HS-27A (cell line): ENCODE data around the gene FRMD1.
"Not testable (repeated sequence)": the region's sequence is repeated elsewhere in the genome, so short reads cannot be mapped to it uniquely, and the experiment has no call there.

Source experiments
- DNase-seq: peaks from one replicate; pipeline ENCODE4 v3.0.0-alpha.2; 2012; ENCODE audit warnings: low read depth, missing footprints

The FRMD1 gene

DNA sequence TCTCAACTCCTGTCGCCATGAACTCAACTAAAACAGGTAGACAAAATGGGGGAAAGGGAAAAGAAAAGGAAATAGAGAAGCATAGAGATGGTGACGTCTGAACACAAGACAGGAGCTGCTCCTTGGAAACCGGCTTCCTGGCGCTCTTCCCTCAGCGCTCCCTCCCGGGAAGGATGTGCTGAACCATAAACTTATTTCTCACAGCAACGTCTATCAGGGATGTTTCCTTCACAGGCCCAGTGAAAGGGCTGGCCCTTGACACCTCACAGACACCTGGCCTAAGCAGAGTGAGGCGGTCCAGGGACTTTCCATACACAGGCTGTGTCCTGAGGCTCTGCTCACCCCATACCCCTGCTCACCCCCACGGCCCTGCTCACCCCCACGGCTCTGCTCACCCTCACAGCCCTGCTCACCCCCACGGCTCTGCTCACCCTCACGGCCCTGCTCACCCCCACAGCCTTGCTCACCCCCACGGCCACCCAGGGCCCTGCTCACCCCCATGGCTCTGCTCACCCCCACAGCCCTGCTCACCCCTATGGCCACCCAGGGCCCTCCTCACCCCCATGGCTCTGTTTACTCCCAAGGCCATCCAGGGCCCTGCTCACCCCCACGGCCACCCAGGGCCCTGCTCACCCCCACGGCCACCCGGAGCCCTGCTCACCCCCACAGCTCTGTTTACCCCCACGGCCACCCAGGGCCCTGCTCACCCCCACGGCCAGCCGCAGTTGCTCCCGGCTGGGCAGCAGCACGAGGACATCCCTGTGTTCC is 653 bp downstream of the FRMD1 start:
- no peak for DNase-seq

DNA sequence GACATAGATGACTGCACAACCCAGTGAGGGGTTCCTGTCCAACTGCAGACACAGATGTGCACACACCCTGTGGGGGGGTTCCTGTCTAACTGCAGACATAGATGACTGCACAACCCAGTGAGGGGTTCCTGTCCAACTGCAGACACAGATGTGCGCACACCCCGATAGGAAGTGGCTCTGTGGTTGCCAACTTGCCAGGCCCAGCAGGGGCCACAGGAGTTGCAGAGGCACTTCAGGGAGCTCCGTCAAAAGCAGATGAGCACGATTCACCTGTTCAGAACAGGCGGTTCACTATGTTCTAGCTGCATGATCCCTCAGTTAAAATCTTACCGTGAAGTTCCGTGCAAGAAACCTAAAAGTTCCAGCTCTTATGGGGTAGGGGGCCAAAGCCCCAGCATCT is 1.6 kb downstream of the FRMD1 start:
- not testable (repeated sequence) for DNase-seq

DNA sequence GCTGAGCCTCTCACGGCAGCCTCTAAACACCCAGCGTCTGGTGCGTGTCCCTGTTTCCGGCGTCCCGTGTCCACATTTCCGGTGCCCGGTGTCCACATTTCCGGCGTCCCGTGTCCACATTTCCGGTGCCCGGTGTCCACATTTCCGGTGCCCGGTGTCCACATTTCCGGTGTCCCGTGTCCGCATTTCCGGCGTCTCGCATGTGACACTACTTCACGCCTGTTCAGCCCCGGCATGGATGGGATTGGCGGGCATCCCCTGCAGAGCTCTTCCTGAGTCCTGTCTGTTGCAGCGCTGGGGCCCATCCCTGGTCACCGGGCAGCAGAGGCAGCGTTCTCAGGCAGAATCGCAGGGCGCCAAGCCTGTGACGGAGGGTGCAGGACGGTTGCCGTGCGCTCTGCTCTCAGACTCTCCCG is 3.2 kb downstream of the FRMD1 start:
- DNase-seq, result no peak

DNA sequence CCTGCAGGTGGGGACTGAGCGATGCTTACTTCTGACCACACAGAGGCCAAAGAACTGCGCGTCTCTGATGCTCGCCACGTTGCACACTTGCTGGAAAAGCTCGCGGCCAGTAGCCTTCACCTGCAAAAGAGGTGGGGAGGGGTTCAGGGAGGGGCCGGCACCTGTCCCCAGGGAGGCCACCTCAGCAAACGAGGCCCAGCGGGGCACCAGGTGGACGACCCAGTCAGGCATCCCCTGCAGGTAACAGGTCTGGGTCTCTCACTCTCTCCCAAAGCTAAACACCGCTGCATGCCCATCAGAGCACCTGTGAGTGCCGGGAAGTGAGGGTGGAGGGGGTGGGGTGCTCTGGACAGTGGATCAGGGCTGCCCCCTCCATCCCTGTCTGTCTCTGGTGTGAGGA is 3.8 kb downstream of the FRMD1 start:
- DNase-seq, result no peak

DNA sequence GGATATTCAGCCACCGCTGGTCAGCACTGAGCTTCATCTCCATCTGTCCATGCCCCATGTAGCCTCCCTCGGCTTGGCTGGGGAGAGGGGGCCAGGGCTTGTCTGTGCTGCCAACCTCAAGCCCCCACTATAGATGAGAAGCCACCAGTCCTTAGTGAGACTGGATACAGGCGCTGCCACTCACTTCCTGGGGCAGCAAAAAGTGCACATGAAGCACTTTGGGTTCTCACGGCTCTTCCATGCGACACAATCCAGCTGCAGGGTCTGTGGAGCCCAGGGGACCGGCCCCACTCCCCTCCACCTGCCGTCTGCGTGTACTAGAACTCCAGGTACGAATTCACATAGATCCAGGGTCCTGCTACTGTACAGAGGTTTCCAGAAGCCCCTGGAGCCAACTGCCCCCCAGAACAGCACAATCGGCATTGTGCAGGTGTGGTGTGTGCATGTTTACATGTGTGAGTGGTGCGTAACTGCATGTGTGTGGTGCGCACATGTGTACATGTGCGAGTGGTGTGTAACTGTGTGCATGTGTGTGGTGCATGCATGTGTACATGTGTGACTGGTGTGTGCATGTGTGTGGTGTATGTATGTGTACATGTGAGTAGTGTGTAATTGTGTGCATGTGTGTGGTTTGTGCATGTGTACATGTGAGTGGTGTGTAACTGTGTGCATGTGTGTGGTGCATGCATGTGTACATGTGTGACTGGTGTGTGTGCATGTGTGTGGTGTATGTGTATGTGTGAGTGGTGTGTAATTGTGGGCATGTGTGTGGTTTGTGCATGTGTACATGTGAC is 4.9 kb downstream of the FRMD1 start:
- no peak for DNase-seq

DNA sequence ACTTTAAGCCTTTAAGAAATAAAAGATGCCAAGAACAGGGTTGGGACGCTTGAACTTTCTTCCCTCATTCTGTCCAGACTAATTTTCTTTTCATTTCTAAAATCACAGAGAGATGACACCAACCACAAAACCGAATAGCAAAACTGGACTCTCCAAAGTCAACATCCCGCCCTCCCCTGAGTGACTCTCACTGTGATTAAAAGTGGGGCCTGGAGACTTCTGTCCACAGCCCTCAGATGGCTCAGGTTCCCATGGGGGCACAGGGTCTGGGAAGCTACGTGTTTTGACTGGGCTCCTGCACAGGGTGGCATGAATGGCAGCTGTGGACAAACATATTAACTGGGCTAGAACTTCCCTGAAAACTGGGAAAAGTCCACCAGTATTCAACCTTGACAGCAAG is 6.3 kb downstream of the FRMD1 start:
- DNase-seq, result no peak

DNA sequence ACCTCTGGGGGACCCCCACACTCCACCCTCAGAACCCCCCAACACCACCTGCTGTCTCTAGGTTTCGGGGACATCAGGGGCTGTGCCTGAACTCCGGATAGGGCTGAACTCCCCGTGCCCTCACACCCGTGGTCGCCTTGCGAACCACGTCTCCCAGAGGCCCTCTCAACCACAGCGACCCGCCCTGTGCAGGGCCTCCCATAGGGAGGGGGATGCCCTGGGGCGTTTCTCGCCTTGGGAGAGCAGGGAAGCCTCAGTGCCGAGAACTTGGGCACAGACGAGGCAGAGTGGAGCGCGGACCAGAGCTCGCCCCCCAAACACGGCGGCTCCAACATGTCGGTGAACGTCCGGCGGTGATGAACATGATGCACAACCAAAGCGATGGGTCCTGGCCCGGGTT is 6.8 kb downstream of the FRMD1 start:
- no peak for DNase-seq

DNA sequence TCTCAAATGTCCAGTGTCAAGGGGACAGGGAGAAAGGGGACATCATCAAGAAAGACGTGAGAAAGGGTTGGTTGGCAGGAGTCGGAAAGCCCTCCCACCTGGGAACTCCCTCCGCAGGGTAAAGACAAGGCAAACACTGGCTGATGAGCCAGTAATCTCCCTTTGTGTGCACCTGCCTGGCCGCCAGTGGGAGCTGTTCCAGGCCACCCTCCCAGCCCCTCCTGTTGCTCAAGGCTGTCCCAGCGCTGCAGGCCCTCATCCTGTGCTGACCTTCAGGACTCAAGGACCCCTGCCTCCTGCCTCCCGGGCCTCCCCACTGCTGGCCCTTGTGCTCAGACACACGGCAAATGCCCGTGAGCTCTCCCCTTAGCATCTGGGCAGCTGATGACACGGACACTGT is 7.4 kb downstream of the FRMD1 start:
- no peak for DNase-seq

DNA sequence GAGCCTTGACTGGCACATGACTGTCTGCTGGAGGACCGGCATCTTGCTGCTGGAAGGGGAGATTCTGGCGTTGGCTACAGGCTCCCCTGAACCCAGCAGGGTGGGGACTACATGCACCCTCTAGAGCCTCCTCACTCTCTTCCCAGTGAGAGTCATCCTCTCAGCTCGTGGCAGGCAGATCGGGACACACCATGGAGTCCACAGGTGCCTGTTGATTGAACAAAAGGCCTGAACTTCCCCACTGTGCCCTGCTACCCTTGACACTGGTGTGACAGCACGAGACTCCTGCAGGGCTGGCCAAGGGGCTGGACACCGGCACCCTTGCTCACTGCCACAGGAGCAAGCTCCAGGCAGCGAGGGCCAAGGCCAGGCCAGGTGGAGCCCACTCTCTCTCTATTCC is 8.2 kb downstream of the FRMD1 start:
- no peak for DNase-seq

DNA sequence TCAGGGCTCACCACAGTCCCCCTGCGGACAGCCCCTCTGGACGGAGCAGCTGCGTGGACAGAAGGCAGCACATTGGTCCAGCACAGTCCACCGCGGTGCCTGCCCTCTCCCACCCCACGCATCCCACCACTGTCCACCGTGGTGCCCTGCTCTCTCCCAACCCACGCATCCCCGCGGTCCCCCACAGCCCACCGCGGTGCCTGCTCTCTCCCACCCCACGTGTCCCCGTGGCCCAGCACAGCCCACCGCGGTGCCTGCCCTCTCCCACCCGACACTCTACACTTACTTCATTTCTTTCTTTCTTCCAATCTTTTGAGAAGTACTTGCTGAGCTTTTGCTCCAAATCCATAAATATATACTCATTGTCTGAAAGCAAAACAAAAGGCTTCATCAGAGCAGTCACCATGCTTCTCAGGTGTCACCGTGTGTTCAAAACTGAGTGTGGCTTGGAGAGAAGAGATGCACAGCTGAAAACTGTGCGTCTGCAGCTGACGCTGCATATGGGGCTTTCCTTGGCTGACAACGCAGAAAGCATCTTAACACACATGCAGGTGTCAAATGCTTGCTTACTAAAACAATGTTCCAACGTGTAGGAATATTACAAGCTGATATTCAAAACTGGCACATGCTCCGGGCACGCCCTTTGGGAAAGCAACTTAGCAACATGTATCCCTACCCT is 11.8 kb downstream of the FRMD1 start:
- no peak for DNase-seq

DNA sequence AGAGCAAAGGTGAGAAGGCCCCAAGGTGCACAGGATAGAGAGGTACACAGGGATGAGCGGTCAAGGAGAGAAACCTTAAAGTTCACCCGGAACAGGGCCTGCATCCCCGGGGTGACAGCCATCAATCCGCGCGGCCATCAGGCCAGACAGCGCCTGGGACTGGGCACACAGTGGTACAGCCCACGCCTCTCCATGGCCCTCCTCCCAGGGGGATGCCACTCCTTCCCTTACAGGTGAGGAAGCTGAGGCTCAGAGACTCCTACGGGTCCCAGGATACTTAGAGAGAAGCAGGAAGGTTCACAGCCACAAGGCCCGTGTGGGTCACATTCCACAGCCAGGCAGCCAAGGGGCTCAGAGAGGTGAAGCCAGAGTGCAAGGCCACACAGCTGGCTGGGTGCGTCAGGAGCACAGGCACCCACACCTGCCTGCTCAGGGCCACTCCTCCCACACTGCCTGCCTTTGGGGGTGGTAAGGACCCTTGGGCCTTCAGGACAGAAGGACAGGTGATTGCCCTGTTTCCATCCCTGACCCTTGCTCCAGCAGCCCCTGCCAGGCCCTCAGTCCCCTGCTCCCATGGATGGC is 14.7 kb downstream of the FRMD1 start:
- DNase-seq, result no peak

DNA sequence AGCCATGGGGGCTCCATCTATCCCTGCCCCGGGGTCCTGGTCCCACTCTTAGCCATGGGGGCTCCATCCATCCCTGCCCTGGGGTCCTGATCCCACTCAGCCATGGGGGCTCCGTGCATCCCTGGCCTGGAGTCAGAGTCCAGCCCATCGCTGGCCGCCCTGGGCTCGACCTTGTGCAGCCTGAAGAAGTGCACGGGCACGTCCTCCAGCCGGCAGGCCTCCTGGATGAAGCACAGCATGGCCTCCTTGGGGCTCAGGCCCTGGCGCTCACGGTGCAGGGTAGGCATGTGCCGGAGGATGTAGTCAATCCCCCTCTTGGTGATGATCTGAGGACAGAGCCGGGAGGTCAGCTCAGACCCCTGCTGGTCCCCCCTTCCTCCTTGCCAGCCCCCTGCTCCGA is 15.6 kb downstream of the FRMD1 start:
- no peak for DNase-seq

DNA sequence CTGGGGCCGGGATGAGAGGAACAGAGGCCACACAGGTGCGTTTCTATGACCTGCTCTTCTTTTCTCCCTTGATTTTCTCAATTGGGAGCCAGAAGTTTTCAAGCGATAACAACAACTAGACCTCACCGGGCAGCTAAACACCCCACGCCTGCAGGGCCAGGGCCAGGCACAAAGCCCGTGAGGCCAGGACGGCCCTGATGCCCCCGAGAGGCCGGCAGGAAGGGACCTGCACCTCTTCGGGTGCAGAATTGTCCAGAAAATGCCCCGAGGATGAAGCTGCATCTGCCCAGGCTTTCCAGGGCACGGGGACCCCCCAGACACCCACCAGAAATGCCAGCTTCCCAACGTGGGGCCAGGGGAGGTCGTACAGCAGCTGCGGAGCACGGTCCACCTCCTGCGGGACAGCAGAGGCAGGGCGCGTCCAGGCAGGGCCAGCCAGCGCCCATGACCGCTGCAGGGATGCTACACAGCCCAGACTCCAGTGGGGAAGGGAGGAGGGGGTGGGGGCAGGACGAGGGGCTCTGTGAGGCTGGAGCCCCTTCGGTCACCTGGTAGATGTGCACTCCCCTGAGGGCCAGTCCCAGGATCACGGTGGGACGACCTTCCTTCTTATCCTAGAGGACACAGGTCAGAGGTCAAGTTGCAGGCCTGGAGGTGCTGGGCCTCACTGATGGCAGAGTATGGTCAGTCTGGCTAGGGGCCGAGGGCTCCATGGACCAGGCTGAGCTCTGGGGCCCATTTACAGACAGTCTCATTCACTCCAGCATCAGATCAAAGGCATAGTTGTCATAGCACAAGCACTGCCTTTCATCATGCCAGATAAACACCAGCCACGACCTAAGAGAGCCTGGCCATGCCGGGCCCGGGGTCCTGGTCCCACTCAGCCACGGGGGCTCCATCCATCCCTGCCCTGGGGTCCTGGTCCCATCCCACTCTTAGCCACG is 16.4 kb downstream of the FRMD1 start:
- no peak for DNase-seq

DNA sequence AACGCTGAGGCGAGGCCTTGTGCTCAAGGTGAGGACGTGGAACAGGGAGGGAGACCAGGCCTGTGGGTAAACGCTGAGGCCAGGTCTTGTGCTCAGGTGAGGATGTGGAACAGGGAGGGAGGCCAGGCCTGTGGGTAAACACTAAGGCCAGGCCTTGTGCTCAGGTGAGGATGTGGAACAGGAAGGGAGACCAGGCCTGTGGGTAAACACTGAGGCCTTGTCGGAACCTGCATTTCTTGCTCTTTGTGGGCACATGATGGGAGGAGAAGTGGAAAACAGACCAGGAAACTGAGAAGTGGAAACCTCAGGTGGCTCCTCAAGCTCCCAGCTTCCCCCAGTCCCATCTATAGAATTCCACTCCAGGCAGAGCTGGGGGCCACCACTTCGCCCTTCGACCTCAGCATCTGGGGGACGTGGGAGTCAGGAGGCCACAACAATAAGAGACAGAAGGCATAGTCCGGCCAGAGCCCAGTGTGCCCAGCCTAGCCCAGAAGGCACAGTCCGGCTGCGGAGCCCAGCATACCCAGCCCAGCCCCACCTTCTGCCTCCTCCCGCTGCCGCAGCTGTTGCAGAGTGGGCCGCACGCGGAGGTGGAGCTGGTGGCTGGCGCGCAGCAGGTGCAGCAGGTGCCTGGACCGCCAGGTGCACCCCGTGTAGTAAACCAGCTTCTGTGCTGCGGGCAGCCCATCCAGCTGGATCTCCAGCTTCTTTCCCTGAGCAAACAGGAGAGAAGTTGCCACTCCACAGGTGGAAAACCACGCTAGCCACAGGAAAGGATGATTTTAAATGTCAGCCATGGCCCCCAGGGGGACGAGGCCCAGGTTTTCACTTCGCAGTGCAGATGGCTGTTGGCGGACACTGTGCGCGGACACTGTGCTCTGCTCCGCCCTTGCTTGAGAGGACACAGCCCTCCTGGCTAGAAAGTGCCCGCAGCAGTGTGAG is 17.5 kb downstream of the FRMD1 start:
- DNase-seq, result no peak

DNA sequence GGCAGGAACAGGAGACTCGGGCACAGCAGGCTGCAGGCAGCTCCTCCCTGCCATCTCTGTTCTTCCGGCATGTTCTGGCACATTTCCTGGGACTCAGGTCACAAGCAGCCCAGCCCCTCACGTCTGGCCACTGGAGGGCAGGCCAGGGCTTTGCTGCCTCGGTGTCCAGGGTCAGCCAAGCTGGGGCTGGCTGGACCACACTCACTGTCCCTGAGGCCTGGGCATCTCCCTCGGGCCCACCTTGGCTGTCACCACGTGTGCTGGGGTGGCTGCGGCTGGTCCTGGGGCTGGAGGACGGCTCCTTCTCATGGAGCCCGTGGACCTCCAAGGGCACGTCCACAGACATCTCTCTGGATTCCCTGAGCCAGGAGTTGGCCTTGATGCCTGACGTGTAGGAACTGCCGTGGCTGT is 18.5 kb downstream of the FRMD1 start:
- DNase-seq, result no peak

DNA sequence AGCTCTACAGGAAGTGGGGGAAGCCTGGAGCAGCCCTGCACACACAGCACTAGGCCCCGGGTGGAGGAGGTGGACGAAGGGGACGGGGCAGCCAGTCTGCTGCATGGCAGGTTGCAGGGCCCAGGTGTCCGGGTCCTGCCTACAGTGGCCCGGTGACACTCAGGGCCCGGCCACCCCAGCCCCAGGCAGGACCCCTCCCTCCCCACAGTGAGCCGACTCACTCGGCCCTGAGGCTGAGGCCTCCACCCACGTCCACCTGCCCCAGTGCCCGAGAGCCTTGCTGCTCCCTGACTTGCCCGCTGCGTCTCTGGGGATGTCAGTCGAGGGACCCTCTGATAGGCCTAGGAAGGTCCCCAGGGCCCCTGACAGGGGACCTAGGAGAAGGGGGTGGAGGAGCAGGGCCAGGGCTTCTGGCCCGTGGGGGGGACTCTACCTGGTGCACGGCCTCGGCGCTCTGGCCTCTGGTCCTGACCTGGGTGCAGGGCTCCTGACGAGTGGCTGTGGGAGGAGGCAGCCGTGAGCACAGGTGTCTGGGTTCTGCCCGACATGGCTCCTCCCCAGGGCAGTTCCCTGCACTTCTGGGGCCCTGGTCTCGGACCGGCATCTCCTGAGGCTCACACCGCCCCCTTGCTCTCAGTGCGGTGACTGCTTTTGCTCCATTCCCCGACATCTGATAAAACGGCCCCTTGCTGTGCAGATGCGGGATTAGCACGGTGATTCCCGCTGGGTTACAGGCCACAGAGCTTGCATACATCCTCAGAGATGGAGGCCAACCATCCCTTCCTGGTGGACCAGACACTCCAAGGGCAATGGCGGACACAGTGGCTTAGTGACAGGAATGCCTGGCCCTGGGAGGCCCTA is 20.1 kb downstream of the FRMD1 start:
- DNase-seq, result no peak

DNA sequence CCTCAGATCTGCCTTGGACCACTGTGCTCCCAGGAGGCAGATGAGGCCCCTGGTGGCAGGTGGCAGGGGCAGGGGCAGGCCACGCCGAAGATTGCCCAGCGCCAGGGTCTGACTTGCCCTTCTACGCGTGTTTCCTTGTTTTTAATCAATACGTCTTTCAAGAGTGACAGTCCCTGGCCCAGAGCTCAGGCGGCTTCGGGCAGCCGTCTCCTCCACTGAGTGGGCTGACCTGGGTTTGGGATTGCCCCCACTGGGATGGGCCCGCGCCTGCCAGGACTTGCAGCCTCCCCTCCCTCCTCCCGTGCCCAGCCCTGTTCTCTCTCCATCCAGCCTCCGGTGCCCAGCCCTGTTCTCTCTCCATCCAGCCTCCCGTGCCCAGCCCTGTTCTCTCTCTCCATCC is 21.2 kb downstream of the FRMD1 start:
- DNase-seq, result no peak

DNA sequence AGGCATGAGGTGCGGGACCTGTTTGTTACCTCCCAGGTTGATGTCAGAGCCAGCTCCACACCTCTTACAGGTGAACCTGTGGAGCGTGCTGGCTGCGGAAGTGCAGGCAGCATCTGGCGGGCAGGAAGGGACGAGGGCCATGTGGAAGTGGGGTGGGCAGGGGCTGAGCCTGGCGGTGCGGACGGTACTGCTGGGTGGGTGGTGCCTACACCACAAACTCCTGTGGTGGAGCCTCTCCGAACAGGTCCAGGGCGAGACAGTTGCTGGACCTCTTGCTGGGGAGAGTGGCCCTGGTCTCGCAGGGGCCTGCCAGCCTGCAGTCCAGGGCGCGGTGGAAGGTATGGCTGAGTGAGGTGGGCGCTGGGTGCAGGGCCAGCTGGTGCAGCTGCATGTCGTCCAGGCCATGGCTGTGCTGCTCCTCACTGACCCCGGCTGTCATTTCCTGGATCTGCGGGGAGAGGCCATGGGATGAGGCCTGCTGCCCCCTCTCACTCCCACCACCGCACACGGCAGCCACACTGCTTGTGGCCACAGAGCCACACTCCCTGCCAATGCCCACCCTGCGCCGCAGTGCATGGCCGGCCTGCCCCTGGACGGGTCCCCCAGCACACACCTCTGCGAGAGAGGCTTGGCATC is 22.0 kb downstream of the FRMD1 start:
- no peak for DNase-seq
